GM19328 (cell line): Measurements from ENCODE around the gene EBI3.
"Not testable (repeated sequence)": the region's sequence is repeated elsewhere in the genome, so short reads cannot be mapped to it uniquely, and the experiment has no call there.

Experiments used
- ATAC-seq: cut with Tn5 transposase; IDR thresholded peaks from one replicate; pipeline ENCODE4 v1.9.1; 2021; ENCODE audit warnings: mild to moderate bottlenecking, moderate library complexity; ENCODE audit not compliant: unreplicated experiment

The EBI3 gene

GRCh38 chr19:4274321-4274686 lies 45.0 kb downstream of the EBI3 start:
- ATAC-seq: not testable (repeated sequence)

- ATAC-seq: no peak
These were observed 47.9 kb downstream of the EBI3 start for GRCh38 chr19:4277191-4277696.

GRCh38 chr19:4278010-4278409 lies 48.7 kb downstream of the EBI3 start:
- ATAC-seq: no peak

GRCh38 chr19:4278419-4279266 lies 49.3 kb downstream of the EBI3 start, which contains the start of gene SHD:
SHD (plus strand) TSS chr19:4279266; CDS start chr19:4280064, 798 bp downstream.
- ATAC-seq: no peak

GRCh38 chr19:4279267-4279529 lies 49.9 kb downstream of the EBI3 start:
- ATAC-seq: no peak

GRCh38 chr19:4279530-4280422 lies 50.5 kb downstream of the EBI3 start:
- ATAC-seq: no peak

GRCh38 chr19:4284176-4284958 lies 55.0 kb downstream of the EBI3 start:
- ATAC-seq: no peak

- ATAC-seq: no peak
These were observed 55.7 kb downstream of the EBI3 start for GRCh38 chr19:4284974-4285373.

GRCh38 chr19:4286141-4286540 lies 56.8 kb downstream of the EBI3 start:
- not testable (repeated sequence) for ATAC-seq
